ENCODE results near the gene DRD5. TPM values are rescaled to one million over a fixed set of nuclear protein-coding genes. Genes with fewer than 3 reads are reported as not detected.

DRD5 gene
- total RNA-seq, 1 donor from 2014 or later: not detected

GRCh38 chr4:9812501-9813340 lies 31.3 kb downstream of the DRD5 start:
- no peak for DNase-seq (ENCODE audit: extremely low read depth, low read depth, low spot score)

- DNase-seq (ENCODE audit: extremely low read depth, low read depth, low spot score): no peak
Observed at GRCh38 chr4:9816285-9816684, 34.9 kb downstream of the DRD5 start.

- no peak for DNase-seq (ENCODE audit: extremely low read depth, low read depth, low spot score)
Observed at GRCh38 chr4:9820343-9820742, 38.9 kb downstream of the DRD5 start.

GRCh38 chr4:9825049-9825448 lies 43.6 kb downstream of the DRD5 start:
- DNase-seq (ENCODE audit: extremely low read depth, low read depth, low spot score): no peak

GRCh38 chr4:9826551-9826950 lies 45.1 kb downstream of the DRD5 start:
- DNase-seq (ENCODE audit: extremely low read depth, low read depth, low spot score): no peak

GRCh38 chr4:9832640-9833039 lies 51.2 kb downstream of the DRD5 start:
- no peak for DNase-seq (ENCODE audit: extremely low read depth, low read depth, low spot score)

- no peak for DNase-seq (ENCODE audit: extremely low read depth, low read depth, low spot score)
Observed at GRCh38 chr4:9833421-9833820, 52.0 kb downstream of the DRD5 start.

Other genes with a start within 250 kb of the DRD5 start
- gene SLC2A9, start 239.9 kb downstream of the DRD5 start, total RNA-seq: 3.0 and 3.8 TPM in 2 replicates

All from glomerular endothelial cell (primary cell).